ENCODE measurements around the gene ARL8B. TPM values are rescaled to one million over a fixed set of nuclear protein-coding genes. Genes with fewer than 3 reads are reported as not detected.
A peak's percentile ranks its signal among the peaks of the same experiment; 100 is the strongest.

Gene ARL8B
- total RNA-seq, 1 experiment from 2014 or later: 29.0 TPM

GRCh38 chr3:5219216-5219615 lies 97.1 kb downstream of the ARL8B start:
- H4K5ac ChIP-seq (ENCODE audit: insufficient read length, low read depth, low read length): no peak overlapping the region
- H3K18ac ChIP-seq (ENCODE audit: insufficient read length, low read depth, low read length): no peak overlapping the region
- no peaks in the 10 kb centered on the region for H3K9me3 ChIP-seq (ENCODE audit: control insufficient read depth, low read depth, low read length)
- H3K27me3 ChIP-seq (ENCODE audit: insufficient read depth, low read length): no peaks in the 10 kb centered on the region
- no peak overlapping the region for H3K56ac ChIP-seq (ENCODE audit: insufficient read length, low read depth, low read length)
- H2AFZ ChIP-seq (ENCODE audit: low read length): no peak overlapping the region
- H3K4me2 ChIP-seq (ENCODE audit: insufficient read depth, insufficient read length, low read length): no peak overlapping the region
- no peak overlapping the region for H3K27ac ChIP-seq (ENCODE audit: insufficient read length, low read depth, low read length)
- Mint-ChIP-seq H3K27ac (peak overlapping the region; percentile 65 to 98 (median 89)), H3K9me3 (no peaks in the 10 kb centered on the region; a peak in 1 of 5 replicates), H3K4me1 (peaks cover 34 to 54% of the 10 kb centered on the region in 2 experiments), H3K4me3 (peak overlapping the region in 1 of 2 experiments; percentile 15; a peak in 1 of 5 replicates), H3K27me3 (ENCODE audit: low read depth) (no peaks in the 10 kb centered on the region), H3K36me3 (ENCODE audit: insufficient read depth in 1 of 3, low read depth in 3 of 3) (peaks cover 25 to 29% (median 29%) of the 10 kb centered on the region in 3 experiments)
- H2BK12ac ChIP-seq (ENCODE audit: insufficient read length, low read depth, low read length): no peak overlapping the region
- H4K20me1 ChIP-seq (ENCODE audit: control insufficient read depth, insufficient read depth, insufficient read length): no peaks in the 10 kb centered on the region
- no peak overlapping the region for H2BK5ac ChIP-seq (ENCODE audit: insufficient read length, low read length)
- no peak overlapping the region for H2AK5ac ChIP-seq (ENCODE audit: insufficient read length, low read length)
- no peak overlapping the region for H3K23ac ChIP-seq (ENCODE audit: insufficient read length, low read depth, low read length)
- H3K23me2 ChIP-seq (ENCODE audit: insufficient read length, low read depth, low read length, poor library complexity, severe bottlenecking): no peaks in the 10 kb centered on the region
- H3K4me1 ChIP-seq (ENCODE audit: insufficient read depth, low read length): no peaks in the 10 kb centered on the region; the same call in 1 of the 2 replicates
- H3T11ph ChIP-seq (ENCODE audit: low read length): no peak overlapping the region
- H3K14ac ChIP-seq (ENCODE audit: insufficient read depth, low read length): no peak overlapping the region
- no peak for DNase-seq
- H2BK20ac ChIP-seq (ENCODE audit: low read depth, low read length, poor library complexity, severe bottlenecking): no peak overlapping the region
- no peak overlapping the region for H2BK120ac ChIP-seq (ENCODE audit: low read depth, low read length, poor library complexity, severe bottlenecking)
- WGBS (ENCODE audit: extremely low coverage, insufficient read length, low lambda C conversion rate): no CpG with 5 or more reads among the region's 4 CpGs
- no peak overlapping the region for H3K4ac ChIP-seq (ENCODE audit: low read depth, low read length)
- H4K8ac ChIP-seq (replicated peaks; ENCODE audit: insufficient read length, low read depth, low read length): no peak overlapping the region
- no peak overlapping the region for H3K9ac ChIP-seq (ENCODE audit: extremely low read depth, insufficient read length, low read length)
- TF ChIP-seq, protein P1, sequence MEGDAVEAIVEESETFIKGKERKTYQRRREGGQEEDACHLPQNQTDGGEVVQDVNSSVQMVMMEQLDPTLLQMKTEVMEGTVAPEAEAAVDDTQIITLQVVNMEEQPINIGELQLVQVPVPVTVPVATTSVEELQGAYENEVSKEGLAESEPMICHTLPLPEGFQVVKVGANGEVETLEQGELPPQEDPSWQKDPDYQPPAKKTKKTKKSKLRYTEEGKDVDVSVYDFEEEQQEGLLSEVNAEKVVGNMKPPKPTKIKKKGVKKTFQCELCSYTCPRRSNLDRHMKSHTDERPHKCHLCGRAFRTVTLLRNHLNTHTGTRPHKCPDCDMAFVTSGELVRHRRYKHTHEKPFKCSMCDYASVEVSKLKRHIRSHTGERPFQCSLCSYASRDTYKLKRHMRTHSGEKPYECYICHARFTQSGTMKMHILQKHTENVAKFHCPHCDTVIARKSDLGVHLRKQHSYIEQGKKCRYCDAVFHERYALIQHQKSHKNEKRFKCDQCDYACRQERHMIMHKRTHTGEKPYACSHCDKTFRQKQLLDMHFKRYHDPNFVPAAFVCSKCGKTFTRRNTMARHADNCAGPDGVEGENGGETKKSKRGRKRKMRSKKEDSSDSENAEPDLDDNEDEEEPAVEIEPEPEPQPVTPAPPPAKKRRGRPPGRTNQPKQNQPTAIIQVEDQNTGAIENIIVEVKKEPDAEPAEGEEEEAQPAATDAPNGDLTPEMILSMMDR (conservative IDR thresholded peaks at IDR 0.05): no peak
- no peaks in the 10 kb centered on the region for H3K79me2 ChIP-seq (ENCODE audit: insufficient read depth, low read length)
- no peaks in the 10 kb centered on the region for H3K79me1 ChIP-seq (ENCODE audit: insufficient read depth, low read depth, low read length, poor library complexity, severe bottlenecking)
- no peak overlapping the region for H2BK15ac ChIP-seq (ENCODE audit: low read depth, low read length)
- H4K91ac ChIP-seq (ENCODE audit: insufficient read length, low read depth, low read length): no peak overlapping the region
